Fibroblast of skin of back (primary cell): ENCODE data around the gene ETV1. TPM values are rescaled to one million over a fixed set of nuclear protein-coding genes. Genes with fewer than 3 reads are reported as not detected.

ENCODE experiments used
- DNase-seq: peaks from one replicate; pipeline ENCODE4 v3.0.0-alpha.2; 2013
- polyA plus RNA-seq, 2 experiments: library from polyadenylated mRNA; unstranded; fragments of 120-200 nt; gene quantifications; one replicate each; pipeline ENCODE4 v1.2.1, GENCODE V29; 2013; ENCODE audit not compliant: insufficient read length in 2 of 2

ETV1 gene
- 1.7 TPM for polyA plus RNA-seq (2013, experiment 1 of 2; ENCODE audit: insufficient read length)
- 0.65 TPM for polyA plus RNA-seq (2013, experiment 2 of 2; ENCODE audit: insufficient read length)

DNA sequence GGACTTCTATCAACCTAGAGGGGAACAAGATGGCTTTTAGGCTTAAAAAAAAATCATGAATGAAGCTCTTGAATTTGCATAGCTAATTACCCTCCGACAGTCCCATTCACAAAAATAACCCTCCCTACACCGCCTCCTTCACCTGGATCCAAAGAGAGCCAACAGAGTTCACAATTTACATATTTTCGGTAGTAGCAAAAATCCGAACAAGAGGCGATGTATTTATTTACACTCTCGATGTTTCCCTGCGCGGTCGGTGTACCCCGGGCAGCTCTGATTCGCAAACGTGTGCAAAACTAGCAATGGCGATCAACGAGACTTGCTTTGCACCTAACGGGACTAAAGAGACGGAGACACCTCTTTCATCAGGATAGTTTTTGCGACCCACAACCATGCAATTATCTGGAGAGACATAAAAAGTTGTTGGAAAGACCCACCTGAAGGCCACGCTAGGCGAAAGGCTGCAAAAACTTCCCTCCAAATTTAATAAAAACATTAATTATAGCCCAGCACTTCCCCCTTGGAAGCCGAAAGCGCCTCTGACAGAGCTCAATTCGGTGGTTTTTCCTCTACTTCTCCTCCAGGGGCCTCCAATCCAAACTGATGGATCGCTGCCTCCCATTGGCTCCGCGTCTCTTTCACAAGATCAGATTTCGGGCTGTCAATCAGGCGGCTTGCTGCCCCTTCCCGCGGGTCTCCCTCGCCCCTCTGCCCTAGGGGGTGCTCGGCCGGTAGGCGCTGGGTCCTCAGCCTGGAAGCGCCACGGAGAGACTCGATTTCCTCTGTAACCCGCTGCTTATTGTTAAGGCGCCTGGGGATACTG, at the start of gene ETV1:
Gene ETV1, minus strand, starts transcription at position 541 of the 823 bp plus-strand sequence. CDS start 614 bp downstream, outside the sequence.
- DNase-seq = peak; percentile 50

DNA sequence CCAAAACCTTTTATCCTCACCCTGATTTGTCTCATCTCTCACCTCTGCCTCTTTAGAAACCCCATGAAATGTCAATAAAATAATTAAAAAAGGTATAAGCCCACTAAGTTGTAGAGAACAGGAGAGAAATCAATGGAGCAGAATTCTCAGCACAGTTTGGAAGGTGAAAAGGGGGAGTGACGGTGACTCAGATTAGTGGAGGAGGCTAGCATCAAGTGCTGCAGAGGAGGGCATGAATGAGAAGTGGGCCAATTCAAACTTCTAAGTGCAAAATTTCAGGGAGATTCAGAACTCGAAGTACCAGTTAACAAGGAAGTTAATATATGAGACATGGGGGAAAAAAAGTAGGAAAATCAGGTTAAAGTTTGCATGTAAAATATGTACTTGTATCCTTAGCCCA, 34.9 kb upstream of the ETV1 start:
- DNase-seq = no peak

- no peak for DNase-seq
Measured at GRCh38 chr7:14023838-14024237, 34.4 kb upstream of the ETV1 start.

DNA sequence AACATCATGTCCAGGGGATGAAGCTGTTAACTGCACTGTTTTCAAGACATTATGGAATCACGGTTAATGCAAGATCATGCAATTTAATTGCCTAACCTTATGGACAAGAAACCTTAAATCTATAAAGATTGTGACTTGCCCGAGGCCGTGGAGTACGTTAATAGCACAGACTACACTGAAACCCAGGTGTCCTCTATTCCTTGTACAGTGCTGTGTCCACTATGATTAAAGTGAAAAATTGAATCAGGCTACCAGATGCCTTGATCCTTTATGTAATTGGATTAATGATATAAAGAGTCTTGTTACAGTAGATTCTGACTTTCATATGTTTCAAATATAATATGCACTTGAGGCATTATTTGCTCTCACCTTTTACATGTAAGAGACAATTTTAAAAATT, 33.9 kb upstream of the ETV1 start:
- DNase-seq = no peak

GRCh38 chr7:14021069-14021468, 31.6 kb upstream of the ETV1 start:
- DNase-seq = peak; percentile 53

GRCh38 chr7:14020339-14020900, 31.0 kb upstream of the ETV1 start:
- DNase-seq = peak; percentile 11

GRCh38 chr7:14018751-14019150, 29.3 kb upstream of the ETV1 start:
- DNase-seq = no peak

DNA sequence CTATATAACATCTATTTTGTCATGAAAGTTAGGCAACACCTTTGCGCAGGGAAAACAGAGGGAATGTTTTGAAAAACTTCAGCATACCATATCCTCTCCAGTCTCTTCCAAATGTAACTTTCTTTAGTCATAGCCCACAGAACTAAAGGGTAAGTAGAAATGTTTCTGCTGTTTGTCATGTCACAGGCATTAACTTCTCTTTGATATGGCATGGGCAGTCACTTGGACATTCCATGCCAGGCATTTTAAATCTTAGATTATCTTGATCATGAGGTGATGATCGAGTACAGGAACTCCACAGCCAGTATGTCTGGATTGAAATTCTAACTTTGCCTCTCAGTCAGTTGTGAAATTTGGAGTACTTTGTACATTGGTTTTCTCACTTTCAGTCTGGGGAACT, 27.5 kb upstream of the ETV1 start:
- DNase-seq = no peak

DNA sequence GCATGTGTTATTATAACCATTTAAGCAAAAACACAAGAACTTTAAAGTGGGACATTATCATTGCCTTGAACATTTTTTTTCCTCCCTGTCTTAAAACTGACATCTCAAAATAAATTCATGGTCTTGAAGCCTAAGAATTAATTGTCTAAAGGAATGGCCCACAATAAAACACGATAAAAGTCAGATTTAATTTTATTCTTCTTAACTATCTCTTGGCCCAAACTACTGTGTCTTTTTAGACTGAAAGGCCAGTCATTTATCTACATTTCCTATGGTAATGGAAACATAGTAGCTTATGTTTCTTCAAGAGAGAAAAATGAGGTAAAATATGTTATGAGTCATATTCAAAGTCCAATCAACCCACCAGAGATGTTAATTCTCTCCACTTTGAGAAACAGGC, 24.4 kb upstream of the ETV1 start:
- DNase-seq = peak; percentile 26

DNA sequence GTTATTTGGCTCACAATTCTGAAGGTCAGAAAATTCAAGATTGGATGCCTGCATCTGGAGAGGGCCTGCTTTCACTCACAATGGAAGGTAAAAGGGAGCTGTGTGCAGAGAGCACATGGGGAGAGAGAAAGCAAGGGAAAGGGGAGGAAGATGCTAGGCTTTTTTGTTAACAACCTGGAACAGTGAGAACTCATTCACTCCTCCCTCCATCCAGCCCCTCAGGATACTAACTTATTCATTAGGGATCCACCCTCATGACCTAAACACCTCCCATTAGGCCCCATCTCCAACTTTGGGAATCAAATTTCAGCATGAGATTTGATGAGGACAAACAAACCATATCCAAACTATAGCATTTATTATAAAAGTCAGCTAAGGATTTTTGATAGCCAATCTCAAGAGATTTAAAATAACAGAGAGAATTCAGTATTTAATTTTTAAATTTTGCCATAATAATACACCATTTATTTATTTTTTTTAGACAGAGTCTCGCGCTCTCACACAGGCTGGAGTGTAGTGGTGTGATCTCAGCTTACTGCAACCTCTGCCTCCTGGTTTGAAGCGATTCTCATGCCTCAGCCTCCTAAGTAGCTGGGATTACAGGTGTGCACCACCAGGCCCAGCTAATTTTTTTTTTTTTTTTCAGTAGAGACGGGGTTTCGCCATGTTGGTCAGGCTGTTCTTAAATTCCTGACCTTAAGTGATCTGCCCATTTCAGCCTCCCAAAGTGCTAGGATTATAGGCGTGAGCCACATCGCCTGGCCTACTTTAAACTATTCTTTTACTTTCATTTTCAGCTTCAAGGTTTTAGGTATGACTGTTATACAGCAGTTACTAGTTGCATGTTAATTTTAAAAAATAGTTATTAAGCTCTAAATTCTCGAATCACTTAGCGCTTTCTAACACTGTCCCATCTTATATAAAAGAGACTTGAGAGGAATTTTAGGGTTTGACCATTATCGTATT, 20.3 kb upstream of the ETV1 start:
- DNase-seq = no peak

GRCh38 chr7:14001139-14001538, 11.7 kb upstream of the ETV1 start:
- DNase-seq = no peak

DNA sequence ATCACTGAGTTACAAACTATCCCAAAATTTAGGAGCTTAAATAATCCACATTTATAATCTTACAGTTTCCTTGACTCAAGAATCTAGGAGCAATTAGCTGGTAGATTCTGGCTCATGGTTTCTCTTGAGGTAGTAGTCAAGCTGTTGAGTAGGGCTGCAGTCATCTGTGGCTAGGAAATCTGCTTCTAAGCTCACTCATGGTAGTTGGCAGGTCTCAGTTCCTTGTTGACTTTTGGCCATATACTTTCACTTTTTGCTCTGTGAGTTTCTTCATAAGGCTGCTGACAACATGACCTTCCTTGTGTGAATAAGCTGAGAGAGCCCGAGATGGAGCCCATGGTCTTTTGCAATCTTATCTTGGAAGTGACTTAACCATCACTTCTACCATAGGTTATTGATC, 10.8 kb upstream of the ETV1 start:
- DNase-seq = no peak

- no peak for DNase-seq
Measured at GRCh38 chr7:13998866-13999265, 9.4 kb upstream of the ETV1 start.

- DNase-seq = no peak
Measured at GRCh38 chr7:13992596-13992964, 3.1 kb upstream of the ETV1 start.

- DNase-seq = no peak
Measured at GRCh38 chr7:13991791-13992595, 2.5 kb upstream of the ETV1 start.

DNA sequence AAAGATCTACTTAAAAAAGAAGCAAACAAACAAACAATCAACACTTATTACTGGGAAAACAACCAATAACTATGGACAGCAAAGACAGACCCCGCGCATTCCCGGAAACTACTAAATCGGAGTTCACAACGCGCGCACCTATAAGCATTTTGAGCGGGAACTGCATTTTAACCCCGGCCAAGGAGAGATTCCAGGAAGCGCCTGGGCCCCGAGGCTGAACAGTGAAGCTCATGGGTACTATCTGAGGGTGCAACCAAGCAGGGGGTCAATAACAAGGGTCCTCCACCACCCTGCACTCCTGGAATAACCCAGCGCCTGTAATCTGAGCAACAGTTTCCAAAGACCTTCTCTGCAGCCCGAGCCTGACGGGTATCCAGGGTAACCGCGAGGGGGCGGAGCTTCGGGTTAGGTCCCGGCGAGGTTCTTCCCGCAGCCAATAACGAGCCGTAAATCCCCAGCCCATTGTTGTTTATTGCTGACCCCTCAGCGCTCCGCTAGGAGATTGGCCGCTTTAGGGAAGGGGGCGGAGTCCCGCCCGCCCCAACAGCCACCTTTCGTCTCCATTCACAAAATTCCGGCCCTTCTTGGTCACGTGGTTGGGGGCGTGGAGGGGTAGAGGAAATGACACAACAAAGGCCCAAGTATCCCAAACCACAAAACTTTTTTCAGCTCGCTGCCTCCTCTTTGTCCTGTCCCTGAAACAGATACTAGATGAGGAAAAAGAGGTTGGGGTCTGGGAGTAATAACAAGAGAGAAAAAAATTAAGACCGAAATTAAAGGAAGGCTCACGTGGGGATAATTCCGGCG, 1.7 kb upstream of the ETV1 start:
- DNase-seq = peak; percentile 99

DNA sequence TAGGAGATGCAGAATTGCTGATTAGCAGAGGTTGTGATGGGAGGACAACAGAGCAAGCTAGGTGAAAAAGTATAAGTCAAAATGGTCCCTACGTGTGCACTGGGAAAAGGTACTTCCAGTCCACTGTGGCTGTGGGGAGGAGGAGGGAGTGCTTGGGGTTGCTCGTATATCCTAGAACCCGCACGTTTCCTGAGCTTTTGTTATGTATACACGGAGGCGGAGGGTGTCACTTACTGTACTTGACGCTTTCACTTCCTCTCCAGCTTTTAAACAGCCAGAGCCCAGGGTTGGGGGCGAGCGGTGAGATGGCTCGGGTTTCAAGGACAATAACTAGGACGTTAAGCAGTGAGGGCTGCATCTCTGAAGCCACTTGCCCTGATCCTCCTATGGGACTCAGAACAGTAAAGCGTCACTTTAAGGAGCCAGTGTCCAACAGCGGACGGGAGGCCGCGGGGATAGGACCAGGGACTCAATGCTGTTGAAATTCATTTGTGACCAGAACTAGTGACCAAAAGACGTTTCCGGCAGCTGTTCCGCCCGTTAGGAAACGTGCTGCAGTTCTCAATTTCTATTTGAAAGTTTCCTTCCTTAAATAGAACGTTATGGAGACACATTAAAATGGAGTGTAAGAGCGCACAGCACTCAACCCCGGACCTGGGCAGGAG, 985 bp upstream of the ETV1 start:
- peak; percentile 45 for DNase-seq

- no peak for DNase-seq
Measured at GRCh38 chr7:13989949-13990305, 461 bp upstream of the ETV1 start.

DNA sequence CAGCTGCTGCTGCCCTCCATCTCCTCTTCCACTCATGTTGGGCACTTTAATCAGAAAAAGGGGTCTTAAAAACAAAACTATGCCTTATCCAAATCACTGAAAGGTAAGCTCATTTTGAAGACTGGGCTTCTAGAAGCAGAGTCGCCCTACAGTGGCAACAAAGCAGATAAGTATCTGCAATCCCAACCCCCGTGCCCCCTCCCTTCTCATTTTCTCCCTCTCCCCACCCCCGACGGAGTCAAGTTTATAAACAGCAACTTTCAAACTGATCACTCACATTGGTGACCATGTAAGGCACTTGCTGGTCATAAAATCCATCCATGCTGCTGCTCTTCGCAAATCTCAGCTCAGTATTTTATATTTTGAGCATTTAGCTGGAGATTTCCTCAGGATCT, 738 bp downstream of the ETV1 start:
- DNase-seq = no peak

- DNase-seq = no peak
Measured at GRCh38 chr7:13988065-13988464, 1.4 kb downstream of the ETV1 start.

- no peak for DNase-seq
Measured at GRCh38 chr7:13987395-13987794, 2.1 kb downstream of the ETV1 start.
